ENCODE measurements around the gene ACVRL1.
A peak's percentile ranks its signal among the peaks of the same experiment; 100 is the strongest.

Gene ACVRL1

DNA sequence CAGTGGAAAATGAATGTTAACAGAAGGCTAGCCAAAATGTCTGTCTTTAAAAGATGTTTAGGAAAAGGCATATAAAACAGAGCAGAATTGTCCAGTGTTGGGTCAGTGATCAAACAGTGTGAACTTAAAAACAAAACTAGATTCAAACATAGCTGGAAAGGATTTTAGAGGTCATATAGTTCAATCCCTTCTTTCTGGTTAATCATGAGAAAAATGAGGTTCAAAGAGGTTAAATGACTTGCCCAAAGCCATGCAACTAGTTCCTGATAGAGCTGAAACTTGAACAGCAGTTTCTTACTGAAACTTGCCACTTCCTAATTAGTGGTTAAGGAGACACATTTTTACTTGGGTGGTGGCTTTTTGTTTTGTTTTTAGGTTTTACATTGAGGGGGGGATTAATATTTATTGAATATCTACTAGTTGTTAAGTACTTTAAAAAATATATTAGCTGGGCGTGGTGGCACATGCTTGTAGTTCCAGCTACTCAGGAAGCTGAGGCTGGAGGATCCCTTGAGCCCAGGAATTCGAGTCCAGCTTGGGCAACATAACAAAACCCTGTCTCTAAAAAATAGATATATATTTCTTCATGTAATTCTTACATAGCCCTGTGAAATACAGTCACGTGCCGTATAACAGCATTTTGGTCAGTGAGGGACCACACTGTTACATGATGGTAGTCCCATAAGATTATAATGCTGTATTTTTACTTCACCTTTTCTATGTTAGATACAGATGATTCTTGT is 64.5 kb downstream of the ACVRL1 start:
- ATAC-seq, result no peak

DNA sequence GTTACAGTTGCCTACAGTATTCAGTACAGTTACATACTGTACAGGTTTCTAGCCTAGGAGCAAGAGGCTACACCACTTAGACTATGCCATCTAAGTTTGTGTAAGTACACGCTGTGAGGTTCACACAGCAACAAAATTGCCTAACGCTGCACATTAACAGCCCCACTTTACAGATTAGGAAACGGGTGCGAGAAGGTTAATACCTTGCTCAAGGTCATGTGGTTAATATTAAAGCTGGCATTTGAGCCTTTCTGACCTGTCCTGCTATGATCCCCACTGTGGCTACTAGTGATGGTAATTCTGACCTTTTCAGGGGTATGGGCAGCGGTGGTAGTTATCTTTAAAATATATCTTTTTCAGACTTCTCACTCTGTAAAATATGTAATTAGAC is 65.1 kb downstream of the ACVRL1 start:
- no peak for ATAC-seq

DNA sequence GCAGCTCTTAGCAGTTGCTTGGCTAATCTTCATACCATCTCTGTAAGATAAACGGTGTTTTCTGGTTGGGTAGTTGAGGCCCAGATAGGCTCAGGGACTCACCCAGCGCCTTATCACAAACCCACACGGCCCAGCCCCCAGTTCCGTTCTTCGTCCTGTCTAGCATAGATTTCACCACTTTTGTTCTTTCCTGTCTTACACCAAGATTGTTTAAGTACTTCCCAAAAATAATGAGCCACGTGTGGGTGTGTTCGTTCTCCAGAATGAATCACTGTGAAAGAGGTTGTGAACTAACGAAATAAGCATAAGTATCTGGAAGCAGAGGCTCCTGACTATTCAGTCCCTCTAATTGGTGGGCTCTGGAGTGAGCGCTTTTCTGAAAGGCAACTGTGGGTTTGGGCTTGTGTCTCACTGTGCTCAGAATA is 65.6 kb downstream of the ACVRL1 start:
- peak; percentile 19 to 24 for ATAC-seq

All from activated CD4-positive, CD25-positive, alpha-beta regulatory T cell treated with anti-CD3 and anti-CD28 coated beads, Interleukin-2, amount 50 U/mL, for 24 hours (primary cell).